Muscle of leg (tissue), 11 donors: ENCODE measurements around the gene TMEM247. TPM values are rescaled to one million over a fixed set of nuclear protein-coding genes. Genes with fewer than 3 reads are reported as not detected.
A peak's percentile ranks its signal among the peaks of the same experiment; 100 is the strongest.

Source experiments
- DNase-seq: peaks from one replicate; pipeline ENCODE4 v3.0.0; 2013
- H3K27ac ChIP-seq: one replicate; pipeline ENCODE4 v1.5.1; 2013; ENCODE audit warnings: mild to moderate bottlenecking, low read length, control low read depth
- H3K27me3 ChIP-seq: one replicate; pipeline ENCODE4 v1.6.1; 2013; ENCODE audit warnings: low read length; ENCODE audit not compliant: control insufficient read depth, insufficient read depth
- H3K36me3 ChIP-seq: one replicate; pipeline ENCODE4 v1.6.1; 2013; ENCODE audit warnings: low read length; ENCODE audit not compliant: control insufficient read depth, insufficient read depth
- H3K4me1 ChIP-seq: one replicate; pipeline ENCODE4 v1.6.1; 2013; ENCODE audit warnings: low read length; ENCODE audit not compliant: control insufficient read depth, insufficient read depth
- H3K4me3 ChIP-seq: one replicate; pipeline ENCODE4 v1.5.1; 2013; ENCODE audit warnings: low read length, control low read depth
- H3K9me3 ChIP-seq: replicated peaks from 2 replicates; pipeline ENCODE4 v1.6.1; 2013; ENCODE audit warnings: low read depth, low read length; ENCODE audit not compliant: control insufficient read depth
- WGBS: methylation state at CpG from one replicate; pipeline ENCODE4 v1.1.5; 2013; ENCODE audit warnings: missing lambda C conversion rate; ENCODE audit not compliant: insufficient coverage; 5-methylcytosine and 5-hydroxymethylcytosine counted together
- polyA plus RNA-seq, 8 donors: library from polyadenylated mRNA; unstranded; fragments of 120-200 nt; gene quantifications; one replicate each; pipeline versions ENCODE4 v1.2.1 to v1.2.3, GENCODE V29; 2013; ENCODE audit warnings: inconsistent platforms in 1 of 8, low replicate concordance in 1 of 8; ENCODE audit not compliant: insufficient read length in 8 of 8, insufficient read depth in 1 of 8
- total RNA-seq: library from RNA; stranded (reverse); fragments of 120-200 nt; gene quantifications from one replicate; pipeline ENCODE4 v1.2.4, GENCODE V29; 2013

The TMEM247 gene
- total and polyA plus RNA-seq, 9 donors: not detected

DNA sequence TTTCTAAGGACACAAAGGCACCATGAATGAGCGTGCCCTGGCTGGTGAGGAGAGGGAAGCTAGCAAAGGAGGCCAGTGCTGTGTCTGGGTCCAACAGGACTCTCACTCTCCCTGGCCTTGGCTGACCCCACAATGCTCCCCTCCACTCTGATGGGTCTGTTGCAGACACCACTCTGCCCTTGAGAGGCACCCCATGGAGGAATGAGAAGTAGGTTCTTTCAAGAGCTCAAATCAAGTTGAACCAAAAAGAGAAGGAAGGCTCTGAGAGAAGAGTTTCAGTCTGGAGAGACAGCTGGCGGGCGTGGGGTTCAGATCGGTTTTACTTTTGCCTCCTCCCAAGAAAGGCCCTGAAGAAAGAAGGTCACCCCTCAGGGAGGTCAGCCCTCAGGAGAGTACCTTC is 18.4 kb downstream of the TMEM247 start:
- no peak overlapping the region for H3K4me3 ChIP-seq
- H3K9me3 ChIP-seq: no peaks in the 10 kb centered on the region
- DNase-seq: no peak
- no peaks in the 10 kb centered on the region for H3K36me3 ChIP-seq
- no peak overlapping the region for H3K27ac ChIP-seq
- peaks cover 4% of the 10 kb centered on the region for H3K27me3 ChIP-seq
- WGBS: no CpG with 5 or more reads among the region's 4 CpGs
- H3K4me1 ChIP-seq: peaks cover 9% of the 10 kb centered on the region

DNA sequence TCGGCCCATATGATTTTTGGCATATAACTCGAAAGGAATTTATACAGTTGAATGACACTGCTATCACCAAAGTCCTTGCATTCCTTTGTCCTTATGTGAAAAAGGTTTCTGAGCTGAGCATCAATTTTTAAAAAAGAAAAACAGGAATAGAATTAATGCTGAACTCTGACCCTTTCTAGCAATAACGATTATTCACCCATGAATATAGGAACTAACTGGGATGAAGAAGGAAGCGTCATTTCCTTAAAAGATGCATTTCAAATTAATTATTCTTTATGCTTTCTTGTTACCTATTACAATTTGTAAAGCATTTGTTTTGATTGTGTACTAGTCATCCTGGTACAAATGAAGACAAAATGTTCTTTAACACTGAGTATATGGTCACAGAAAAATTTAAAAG is 19.3 kb downstream of the TMEM247 start:
- 100% methylated on average over 1 of the region's 4 CpGs for WGBS
- Histone ChIP-seq H3K27ac (no peak overlapping the region), H3K4me3 (no peak overlapping the region)

DNA sequence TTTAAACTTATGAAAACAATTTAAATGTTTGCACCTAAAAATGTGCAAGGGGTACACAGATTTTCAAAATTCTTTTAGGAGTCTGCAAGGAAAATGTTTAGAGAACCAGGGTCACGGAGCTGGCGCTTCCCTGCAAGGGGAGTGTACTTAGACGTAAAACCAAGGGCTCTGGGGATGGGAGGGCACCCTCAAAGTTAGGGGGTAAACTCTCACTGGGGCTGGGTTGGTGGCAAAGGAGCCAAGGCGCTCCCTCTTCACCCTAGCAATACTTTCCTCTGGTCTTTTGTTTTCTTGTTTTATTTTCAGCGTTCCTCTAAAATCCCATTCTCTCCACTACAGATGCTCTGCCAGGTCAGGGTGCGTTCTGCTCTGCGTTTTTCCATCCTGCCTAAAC is 20.0 kb downstream of the TMEM247 start:
- H3K36me3 ChIP-seq: no peaks in the 10 kb centered on the region
- DNase-seq: no peak

More for the DNA sequence above, 19.3 kb downstream of the TMEM247 start:
- Histone ChIP-seq H3K9me3 (no peaks in the 10 kb centered on the region), H3K4me1 (peaks cover 7% of the 10 kb centered on the region), H3K36me3 (no peaks in the 10 kb centered on the region), H3K27me3 (peaks cover 4% of the 10 kb centered on the region)
- no peak for DNase-seq

DNA sequence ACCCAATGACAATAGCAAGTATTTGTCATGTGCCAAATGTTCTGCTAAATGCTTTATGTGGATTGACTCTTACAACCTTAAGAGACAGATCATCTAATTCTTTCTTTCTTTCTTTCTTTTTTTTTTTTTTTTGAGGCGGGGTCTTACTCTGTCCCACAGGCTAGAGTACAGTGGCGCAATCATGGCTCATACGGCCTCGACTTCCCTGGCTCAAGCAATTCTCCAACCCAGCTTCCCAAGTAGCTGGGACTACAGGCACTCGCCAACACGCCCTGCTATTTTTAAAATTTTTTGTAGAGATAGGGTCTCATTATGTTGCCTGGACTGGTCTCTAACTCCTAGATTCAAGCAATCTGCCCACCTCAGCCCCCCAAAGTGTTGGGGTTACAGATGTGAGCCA is 21.4 kb downstream of the TMEM247 start:
- Histone ChIP-seq H3K4me3 (no peak overlapping the region), H3K27ac (no peak overlapping the region), H3K4me1 (peaks cover 7% of the 10 kb centered on the region), H3K9me3 (no peaks in the 10 kb centered on the region), H3K27me3 (peaks cover 4% of the 10 kb centered on the region), H3K36me3 (no peaks in the 10 kb centered on the region)
- WGBS: no CpG with 5 or more reads among the region's 6 CpGs
- no peak for DNase-seq

More for the DNA sequence above, 20.0 kb downstream of the TMEM247 start:
- peaks cover 7% of the 10 kb centered on the region for H3K4me1 ChIP-seq
- H3K27ac ChIP-seq: peak overlapping the region; percentile 93
- H3K9me3 ChIP-seq: no peaks in the 10 kb centered on the region
- peak overlapping the region; percentile 67 for H3K4me3 ChIP-seq
- WGBS: 22% methylated on average over 7 of the region's 7 CpGs
- H3K27me3 ChIP-seq: peaks cover 4% of the 10 kb centered on the region

DNA sequence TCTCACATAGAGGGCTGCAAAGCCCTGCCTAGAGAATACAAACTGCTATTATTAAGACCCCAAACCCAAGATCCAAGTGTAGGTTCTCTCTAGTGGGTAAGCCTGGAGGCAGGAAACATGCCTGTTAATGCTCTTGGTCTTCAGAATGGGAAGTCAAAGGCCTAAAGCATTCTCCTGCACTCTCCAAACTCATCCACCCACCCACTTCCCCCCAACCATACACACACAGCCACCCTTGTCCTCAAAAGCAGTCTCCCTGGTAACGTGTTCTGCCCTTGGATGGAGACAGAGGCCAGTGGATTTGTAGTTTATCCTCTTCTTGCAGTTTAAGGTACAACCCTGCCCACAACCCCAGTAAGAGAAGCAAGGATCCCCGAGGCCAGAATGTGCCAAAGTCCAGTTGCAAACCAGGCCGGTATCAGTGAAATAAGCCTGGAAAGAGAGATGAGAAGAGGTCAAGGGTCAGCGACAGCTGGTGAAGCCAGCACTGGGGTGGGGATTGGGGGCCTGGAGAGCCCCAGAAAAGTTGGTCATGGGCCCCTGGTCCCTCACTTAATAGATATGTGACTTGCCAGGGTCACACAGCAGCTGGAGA is 23.0 kb downstream of the TMEM247 start:
- Histone ChIP-seq H3K27ac (no peak overlapping the region), H3K36me3 (no peaks in the 10 kb centered on the region)
- WGBS: 76% methylated on average over 3 of the region's 4 CpGs

DNA sequence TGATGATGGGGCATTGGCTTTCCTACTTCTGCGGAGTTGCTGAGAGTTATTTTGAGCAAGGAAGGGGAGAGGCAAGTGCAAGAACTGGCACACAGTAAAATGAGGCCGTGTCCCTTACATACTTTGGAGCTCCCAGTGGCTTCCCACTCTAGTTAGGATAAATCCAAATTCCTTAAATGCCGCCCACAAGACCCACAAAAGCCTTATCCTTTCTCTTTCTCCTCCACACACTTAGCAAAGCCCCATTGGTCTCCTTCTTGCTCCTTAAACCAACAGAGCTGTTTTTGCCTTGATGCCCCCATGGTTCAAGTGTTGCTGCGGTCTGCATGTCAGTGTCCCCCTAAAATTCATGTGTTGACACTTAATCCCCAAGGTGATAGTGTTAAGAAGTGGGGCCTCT is 24.3 kb downstream of the TMEM247 start:
- H3K36me3 ChIP-seq: no peaks in the 10 kb centered on the region
- H3K27ac ChIP-seq: no peak overlapping the region
- peaks cover 7% of the 10 kb centered on the region for H3K4me1 ChIP-seq
- no peak overlapping the region for H3K4me3 ChIP-seq
- H3K9me3 ChIP-seq: no peaks in the 10 kb centered on the region
- WGBS: 53% methylated on average over 2 of the region's 4 CpGs
- no peaks in the 10 kb centered on the region for H3K27me3 ChIP-seq
- no peak for DNase-seq

More for the DNA sequence above, 23.0 kb downstream of the TMEM247 start:
- Histone ChIP-seq H3K9me3 (no peaks in the 10 kb centered on the region), H3K27me3 (peaks cover 4% of the 10 kb centered on the region), H3K4me1 (peaks cover 7% of the 10 kb centered on the region), H3K4me3 (no peak overlapping the region)
- no peak for DNase-seq

DNA sequence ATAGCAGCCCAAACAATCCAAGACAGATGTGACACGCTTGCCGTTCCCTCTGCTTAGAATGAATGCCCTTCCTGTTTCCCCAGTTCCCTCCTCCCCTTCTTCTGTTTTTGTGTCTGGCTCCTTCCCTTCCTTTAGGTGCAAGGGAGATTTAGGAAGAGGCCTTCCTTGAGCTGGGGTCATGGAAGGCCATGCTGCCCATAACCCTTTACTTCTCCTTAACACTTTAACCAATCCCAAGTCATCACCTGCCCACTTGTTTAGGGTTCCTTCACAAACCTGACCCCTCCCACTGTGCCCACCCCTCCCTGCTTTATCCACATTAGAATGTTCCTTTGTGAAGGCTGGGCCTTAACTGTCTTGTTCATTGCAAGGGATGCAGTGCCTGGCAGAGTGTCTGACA is 24.9 kb downstream of the TMEM247 start:
- no peaks in the 10 kb centered on the region for H3K27me3 ChIP-seq
- no peaks in the 10 kb centered on the region for H3K9me3 ChIP-seq
- peaks cover 7% of the 10 kb centered on the region for H3K4me1 ChIP-seq
- no peak overlapping the region for H3K27ac ChIP-seq
- no peaks in the 10 kb centered on the region for H3K36me3 ChIP-seq
- WGBS: no CpG with 5 or more reads among the region's 2 CpGs
- H3K4me3 ChIP-seq: no peak overlapping the region
- DNase-seq: no peak

DNA sequence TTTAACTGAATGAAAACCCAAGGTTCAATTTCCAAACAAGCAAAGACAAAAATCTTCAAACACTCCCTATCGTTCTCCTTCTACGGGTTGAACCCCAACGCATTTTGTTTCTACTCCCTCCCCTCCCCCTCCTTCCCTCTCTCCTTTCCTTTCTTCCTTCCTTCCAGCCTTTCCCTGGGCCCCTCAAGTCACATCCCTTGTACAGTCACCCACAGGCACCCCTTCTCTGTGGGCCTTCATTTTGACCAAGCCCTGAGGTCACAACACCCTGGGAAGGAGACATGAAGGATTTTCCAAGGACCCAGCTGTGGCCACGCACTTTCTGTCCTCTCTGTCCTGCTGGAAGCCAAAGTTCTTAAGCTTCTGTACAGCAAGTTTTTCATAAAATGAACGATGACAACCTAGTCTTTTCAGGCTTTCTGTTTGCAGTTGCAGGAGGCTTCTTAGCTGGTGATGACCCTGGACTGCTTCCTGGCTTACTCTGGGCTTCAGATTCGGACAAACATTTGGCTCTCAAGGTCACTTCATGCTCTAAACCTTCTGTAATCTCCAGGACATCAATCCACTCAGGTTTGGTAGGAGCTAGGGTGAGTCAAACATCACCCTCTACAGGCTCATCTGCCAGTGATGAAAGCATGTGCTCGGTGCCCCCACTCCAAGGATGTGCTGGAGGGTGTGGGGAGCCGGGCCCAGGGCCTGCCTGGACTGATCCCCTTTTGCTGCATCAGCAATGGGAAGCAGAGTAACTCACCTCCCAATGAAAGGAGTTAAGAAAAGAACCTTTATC is 25.5 kb downstream of the TMEM247 start:
- Histone ChIP-seq H3K27me3 (no peaks in the 10 kb centered on the region), H3K36me3 (no peaks in the 10 kb centered on the region), H3K4me1 (peaks cover under 1% of the 10 kb centered on the region), H3K4me3 (no peak overlapping the region), H3K9me3 (no peaks in the 10 kb centered on the region), H3K27ac (no peak overlapping the region)
- no peak for DNase-seq
- WGBS: 71% methylated on average over 6 of the region's 8 CpGs

DNA sequence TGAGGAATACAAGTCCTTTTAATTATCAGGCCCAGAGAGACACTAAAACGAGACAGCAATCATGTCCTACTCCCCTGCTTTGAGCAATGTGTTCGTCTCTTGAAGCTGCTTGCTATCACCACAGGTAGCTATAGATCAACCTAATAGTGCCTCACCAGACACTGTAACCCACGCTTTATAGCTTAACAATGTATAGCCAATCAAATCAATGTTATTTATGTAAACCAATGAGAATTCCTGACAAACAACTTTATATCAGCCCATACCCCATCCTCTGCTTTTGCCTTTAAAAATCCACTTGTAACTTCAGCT is 26.1 kb downstream of the TMEM247 start:
- no peak for DNase-seq
- Histone ChIP-seq H3K9me3 (no peaks in the 10 kb centered on the region), H3K4me3 (no peak overlapping the region), H3K36me3 (no peaks in the 10 kb centered on the region), H3K27ac (no peak overlapping the region), H3K4me1 (no peaks in the 10 kb centered on the region), H3K27me3 (no peaks in the 10 kb centered on the region)
- WGBS: 60% methylated on average over 1 of the region's 3 CpGs

DNA sequence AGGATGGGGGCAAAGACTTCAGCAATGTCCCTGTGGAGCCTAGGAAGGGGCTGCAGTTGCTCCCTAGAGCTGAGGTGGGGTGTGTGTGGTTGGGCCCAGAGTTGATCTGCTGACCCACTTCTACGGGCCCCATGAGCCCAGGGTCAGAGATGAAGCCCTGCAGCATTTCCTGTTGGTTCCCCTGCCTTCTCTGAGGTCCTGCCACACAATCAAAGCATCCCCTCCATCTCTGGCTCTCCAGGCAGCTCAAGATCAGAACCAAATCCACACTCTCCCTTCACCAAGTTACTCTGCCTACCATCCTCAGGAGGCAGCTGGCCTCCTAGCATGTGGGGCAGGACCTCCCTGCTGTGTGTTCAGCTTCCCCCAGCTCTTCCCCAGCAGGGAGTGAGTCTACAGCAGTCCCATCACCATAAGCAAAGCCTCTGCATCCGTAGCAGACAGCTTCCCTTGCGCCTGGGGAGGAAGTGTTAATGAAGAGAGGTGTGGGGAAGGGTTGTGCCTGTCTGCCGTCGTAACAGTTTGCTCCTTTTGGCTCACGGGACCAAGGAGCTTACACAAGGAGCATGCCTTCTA is 26.9 kb downstream of the TMEM247 start:
- Histone ChIP-seq H3K4me3 (no peak overlapping the region), H3K27me3 (no peaks in the 10 kb centered on the region), H3K9me3 (no peaks in the 10 kb centered on the region), H3K36me3 (no peaks in the 10 kb centered on the region), H3K4me1 (no peaks in the 10 kb centered on the region), H3K27ac (no peak overlapping the region)
- 67% methylated on average over 1 of the region's 6 CpGs for WGBS
- DNase-seq: no peak
